ENCODE results near the gene TSR3. TPM values are rescaled to one million over a fixed set of nuclear protein-coding genes. Genes with fewer than 3 reads are reported as not detected.

TSR3 gene
- polyA plus RNA-seq, 4 donors = 36.0 to 59.7 (median 38.8) TPM

DNA sequence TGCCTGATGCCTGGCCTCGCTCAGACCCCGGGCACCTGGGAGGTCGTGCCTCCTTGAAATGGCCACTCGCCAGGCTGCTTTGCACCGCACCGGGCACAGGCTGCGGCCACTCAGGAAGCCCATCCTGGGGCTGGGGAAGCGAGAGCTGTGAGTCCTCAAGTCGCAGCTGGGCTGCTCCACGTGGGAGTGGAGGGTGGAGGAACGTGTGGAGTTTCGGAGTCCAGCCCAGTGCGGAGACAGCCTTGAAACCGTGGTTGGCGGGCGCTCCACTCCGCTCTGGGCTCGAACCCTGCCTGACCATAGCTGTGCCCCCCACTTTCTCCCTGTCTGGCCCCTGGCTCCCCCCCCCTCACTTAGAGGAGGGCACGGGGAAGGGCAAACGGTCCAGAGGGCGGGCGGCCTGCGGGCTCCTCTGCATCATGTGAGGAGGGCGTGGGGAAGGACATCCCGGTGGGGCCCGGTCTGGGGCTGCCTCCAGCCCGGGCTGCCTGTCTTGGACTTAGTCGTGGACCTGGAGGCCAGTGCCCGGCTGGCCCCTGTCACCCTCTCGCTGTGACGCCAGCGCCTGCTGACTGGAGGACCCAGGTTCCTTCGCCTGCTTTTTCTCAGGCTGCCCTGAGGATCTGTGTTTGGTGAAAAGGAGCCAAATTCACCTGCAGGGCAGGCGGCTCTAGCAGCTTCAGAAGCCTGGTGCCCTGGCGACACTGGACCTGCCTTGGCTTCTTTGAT is 39.8 kb downstream of the TSR3 start:
- DNase-seq (ENCODE audit: low read depth in 4 of 4, low spot score in 3 of 4) = no peak

DNA sequence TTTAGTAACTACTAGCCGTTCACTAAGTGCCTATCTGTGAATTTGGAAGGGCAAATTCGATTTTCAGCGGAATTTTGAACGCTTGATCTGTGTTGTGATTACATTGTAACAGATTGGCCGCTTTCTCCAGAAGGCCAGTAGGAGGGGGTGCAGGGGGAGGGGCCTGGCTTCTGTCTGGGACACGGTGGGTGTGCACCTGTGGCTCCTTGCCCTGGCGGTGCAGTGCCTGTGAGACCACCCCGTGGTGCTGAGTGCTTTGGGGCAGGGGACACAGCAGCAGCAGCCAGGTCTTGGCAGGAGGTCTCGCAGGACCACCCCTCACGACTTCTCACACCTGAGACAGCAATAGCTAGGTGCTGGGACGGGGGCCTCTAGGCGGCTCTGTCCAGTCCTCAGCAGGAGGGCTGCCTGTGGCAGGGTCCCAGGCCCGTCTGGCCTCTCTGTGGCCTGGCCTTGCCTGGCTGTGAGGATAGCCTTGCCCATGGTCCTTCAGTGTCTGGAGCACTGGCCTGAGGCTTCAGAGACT is 40.4 kb downstream of the TSR3 start:
- no peak for DNase-seq (ENCODE audit: low read depth in 4 of 4, low spot score in 3 of 4)

DNA sequence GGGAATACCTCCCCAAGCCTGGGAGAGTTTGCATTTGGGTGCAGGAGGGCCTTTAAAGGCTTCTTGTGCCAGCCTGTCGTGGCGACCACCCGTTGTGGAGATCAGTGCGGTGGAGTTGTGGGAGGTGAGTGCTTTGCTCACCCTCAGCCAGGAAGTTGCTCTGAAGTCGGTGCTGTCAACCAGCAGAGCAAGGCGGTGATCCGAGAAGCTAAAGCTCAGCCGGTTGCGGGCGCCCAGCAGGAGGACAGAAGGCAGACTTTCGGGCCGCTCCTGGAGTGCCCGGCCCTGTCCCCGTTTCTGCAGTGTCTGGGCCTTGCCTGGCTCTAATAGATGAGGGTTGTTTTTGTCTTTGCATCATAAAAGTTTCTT is 40.9 kb downstream of the TSR3 start:
- DNase-seq (ENCODE audit: low read depth in 4 of 4, low spot score in 3 of 4) = no peak

DNA sequence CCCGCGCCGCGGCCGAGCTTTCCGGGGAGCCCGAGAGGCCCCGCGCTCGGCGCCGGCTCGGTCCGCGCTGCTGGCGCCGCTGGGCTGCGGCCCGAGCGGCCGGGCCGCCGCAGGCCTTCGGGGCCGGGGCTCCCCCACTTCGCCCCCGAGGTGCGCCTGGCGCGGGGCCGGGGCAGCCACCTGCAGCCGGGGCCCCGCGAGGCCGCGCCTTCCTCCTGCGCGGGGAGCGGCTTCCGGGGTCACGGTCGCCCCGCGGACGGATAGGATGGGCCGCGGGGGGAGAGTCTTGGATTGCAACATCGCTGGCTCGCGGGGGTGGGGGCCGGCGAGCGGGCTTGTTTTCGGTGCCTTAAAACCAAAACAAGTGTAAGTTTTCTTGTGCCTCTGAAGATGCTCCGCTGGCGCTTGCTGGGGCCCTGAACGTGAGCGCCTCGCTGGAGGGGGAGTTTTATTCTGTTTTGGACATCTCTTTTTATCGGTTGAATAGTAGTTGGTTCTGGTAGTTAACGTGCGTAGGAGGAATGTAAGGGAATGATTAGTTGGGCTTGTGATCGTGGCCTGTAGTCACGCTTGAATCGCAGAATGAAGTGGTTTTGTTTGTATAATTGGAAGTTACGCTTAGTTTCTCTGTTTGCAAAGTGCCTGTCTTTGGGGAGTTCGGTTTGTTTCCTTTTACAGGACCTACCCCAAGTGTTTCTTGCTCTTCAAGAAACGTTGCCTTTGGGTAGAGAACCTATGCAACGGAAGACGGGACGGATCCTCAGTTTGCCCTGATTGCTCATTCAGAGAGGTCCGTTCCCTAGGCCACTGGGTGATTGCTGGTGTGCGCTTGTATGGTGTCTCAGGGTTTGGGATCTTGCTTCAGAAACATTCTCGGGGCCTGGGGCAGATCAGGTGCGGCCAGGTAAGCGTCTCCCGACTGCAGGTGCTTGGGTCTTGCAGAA is 41.5 kb downstream of the TSR3 start:
- DNase-seq (ENCODE audit: low read depth in 4 of 4, low spot score in 3 of 4) = no peak

DNA sequence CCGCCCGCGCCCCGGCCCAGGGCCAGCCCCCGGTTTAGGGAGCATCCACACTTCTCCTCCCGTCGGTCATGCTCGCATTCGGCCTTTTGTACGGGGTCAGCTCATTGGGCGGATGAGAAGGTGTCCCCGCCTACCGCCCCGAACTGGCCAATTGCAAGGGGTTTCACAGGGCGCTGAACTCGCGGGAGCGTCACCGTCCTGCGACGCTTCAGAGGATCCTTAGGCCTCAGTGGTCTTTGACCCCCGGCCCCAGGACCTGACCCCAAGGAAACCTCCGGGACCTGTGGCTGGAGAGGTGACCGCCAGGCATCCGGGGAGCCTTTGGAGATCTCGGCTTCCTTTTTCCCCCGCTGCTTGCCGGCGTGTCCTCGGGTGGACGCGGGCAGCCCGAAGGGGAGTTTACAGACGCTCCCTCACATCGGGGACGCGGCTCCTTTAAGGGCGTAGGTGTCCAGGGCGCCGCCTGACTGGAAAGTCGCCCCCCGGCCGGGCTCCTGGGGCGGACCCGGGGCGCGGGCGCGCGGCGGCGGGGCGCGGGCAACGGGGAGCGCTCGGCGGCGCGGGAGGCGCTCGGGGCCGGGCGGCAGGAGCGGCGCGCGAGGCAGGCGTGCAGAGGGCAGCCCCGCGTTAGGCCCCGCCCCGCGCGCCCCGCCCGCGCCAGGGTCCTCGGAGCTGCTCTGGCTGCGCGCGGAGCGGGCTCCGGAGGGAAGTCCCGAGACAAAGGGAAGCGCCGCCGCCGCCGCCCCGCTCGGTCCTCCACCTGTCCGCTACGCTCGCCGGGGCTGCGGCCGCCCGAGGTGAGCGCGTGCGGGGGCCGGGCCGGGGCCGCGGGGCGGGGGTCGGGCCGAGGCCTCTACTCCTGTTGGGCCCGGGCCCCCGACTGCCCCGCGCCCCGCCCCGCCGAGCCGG is 42.4 kb downstream of the TSR3 start, which contains the start of gene UBE2I:
Gene UBE2I (plus strand): TSS at position 660 of the 909 bp plus-strand sequence. CDS start 4,395 bp downstream, outside the sequence.
- DNase-seq (ENCODE audit: low read depth in 4 of 4, low spot score in 3 of 4) = peak; percentile 99

DNA sequence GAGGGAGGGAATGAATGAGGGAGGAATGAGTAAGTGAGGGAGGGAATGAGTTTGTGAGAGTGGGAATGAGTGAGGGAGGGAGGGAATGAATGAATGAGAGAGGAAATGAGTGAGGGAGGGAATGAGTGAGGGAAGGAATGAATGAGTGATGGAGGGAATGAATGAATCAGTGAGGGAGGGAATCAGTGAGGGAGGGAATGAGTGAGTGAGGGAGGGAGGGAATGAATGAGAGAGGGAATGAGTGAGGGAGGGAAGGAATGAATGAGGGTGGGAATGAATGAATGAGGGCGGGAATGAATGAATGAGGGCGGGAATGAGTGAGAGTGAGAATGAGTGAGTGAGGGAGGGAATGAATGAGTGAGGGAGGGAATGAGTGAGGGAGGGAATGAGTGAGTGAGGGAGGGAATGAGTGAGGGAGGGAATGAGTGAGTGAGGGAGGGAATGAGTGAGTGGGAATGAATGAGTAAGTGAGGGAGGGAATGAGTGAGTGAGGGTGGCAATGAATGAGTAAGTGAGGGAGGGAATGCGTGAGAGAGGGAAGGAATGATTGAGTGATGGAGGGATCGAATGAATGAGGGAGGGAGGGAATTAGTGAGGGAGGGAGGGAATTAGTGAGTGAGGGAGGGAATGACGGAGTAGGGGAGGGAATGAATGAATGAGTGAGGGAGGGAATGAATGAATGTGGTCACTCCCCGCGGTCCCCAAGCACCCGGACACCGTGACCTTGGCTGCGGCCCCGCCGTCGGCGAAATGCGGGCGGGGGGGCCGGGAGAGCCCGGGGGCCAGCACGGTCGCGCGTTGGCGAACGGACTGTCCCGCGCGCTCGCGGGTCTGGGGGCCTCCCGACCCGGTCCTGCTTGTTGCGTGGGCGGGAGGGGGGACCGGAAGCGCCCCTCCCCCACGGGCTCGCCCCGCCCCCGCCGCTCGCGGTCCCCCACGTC is 43.4 kb downstream of the TSR3 start:
- no peak for DNase-seq (ENCODE audit: low read depth in 4 of 4, low spot score in 3 of 4)

DNA sequence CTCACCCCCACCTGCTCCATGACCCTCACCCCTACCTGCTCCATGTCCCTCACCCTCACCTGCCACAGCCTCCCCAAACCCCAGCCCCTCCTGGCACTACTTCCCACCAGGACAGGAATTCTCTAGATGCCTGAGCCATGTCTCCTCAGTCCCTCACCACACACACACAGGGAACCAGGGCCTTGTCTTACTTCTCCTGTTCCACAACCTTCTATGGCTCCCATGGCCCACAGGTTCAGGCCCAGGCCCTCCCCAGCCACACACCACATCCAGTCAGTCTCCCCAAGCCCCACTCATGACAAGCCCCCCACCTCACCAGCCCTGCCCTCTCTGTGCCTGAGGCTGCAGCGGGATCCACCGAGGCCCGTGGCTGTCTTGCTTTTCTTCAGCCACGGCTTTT is 45.3 kb downstream of the TSR3 start:
- no peak for DNase-seq (ENCODE audit: low read depth in 4 of 4, low spot score in 3 of 4)

DNA sequence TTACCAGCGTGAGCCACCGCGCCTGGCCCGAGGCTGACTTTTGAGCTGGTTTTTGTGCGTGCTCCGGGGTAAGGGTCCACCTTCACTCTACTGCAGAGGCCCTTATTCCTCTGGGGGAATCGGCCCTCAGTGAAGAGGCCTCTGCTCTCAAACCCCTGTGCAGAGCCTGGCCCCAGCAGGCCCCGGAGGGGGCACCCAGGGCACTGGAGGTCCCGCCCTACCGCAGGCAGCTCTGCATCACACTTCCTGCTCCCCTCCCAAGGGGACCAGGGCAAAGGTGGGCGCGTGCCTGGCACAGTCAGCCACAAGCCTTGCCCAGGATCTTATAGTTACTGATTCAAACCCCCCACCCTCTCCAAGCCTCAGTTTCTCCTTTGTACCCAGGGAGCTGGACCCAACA is 45.9 kb downstream of the TSR3 start:
- no peak for DNase-seq (ENCODE audit: low read depth in 4 of 4, low spot score in 3 of 4)

DNA sequence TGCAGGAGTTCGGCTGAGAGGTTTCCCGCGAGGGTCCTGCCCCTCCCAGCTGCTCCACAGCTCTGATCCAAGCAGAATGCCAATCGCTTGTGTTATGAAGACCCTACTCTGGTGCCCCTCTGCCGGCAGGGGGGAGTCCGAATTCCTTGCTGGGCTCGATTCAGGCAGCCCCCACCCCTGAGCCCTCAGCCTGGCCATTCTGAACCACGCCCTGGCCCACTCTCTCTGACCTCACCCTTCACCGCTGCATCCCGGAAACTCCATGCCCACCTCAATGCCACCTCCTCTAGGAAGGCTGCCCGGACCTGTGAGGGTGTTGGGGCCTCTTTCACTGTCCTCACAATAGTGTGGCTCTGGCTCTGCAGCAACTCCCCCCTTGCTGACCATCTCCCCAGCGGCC is 50.1 kb downstream of the TSR3 start:
- DNase-seq (ENCODE audit: low read depth in 4 of 4, low spot score in 3 of 4) = no peak

DNA sequence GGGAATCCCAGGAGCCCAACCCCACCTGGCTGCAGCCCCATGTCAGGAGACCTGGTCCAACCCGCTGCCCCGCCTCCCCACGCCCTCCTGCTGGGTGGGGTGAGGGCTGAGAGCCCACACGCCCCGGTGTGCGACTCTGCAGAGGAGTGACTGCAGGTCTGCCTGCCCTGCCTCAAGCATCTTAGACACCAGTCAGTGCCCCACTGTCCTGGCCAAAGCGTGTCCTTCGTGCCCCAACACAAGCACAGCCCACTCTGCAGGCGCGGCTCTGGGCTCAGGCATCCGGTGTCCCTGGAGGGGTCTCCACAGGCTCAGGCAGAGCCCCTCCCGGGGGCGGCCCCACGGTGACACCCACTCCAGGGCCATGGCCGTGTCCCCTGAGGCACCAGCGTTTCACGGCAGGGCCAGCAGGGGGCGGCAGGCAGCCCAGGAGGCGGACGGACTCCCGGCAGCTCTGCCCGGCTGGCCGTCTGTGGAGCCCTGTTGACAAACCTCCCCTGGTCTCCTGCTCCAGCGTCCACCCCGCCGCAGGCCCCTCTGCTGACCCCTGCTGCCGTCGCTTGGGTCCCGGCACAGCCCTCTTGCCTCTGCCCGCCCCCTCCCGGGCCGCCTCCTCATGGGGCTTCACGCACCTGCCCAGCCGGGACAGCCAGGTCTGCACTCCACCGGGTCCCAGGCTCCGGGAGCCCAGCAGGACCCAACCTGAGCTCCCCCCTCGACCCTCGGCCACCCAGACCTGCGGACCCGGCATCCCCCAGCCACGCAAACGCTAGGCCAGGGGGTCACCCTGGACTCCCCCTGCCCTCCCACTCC is 50.8 kb downstream of the TSR3 start:
- DNase-seq (ENCODE audit: low read depth in 4 of 4, low spot score in 3 of 4) = no peak

DNA sequence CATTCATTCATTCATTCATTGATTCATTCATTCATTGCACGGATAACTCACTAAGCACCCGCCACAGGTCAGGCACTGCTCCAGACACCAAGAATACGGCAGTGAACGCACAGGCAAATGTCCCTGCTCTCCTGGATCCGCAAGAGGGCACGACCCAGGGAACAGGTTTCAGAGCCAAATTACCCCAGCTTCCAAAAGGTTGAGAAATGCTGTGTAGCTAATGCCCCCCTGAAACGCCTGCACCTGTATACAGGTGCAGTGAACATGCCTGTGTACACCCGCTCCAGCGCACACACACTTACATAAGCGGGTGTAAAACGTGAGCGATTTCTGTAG is 51.8 kb downstream of the TSR3 start:
- DNase-seq (ENCODE audit: low read depth in 4 of 4, low spot score in 3 of 4) = no peak

Other genes with a start within 250 kb of the TSR3 start
- gene CACNA1H, start 198.8 kb downstream of the TSR3 start, polyA plus RNA-seq (ENCODE audit: insufficient read length in 4 of 4) = 10 to 100 TPM in 3 of 4 donors, 1 to 10 TPM in 1; 6.2 to 22.5 (median 17.5) TPM
- 1 to 10 TPM in 1 of 4 donors, under 1 TPM in 3; 0.30 to 1.1 (median 0.50) TPM for gene TPSG1, start 126.6 kb downstream of the TSR3 start, polyA plus RNA-seq (ENCODE audit: insufficient read length in 4 of 4)
- under 1 TPM in 1 of 4 donors, not detected in 3; 0.12 TPM for gene TPSB2, start 121.7 kb downstream of the TSR3 start, polyA plus RNA-seq (ENCODE audit: insufficient read length in 4 of 4)
- gene TPSAB1, start 111.2 kb downstream of the TSR3 start, polyA plus RNA-seq (ENCODE audit: insufficient read length in 4 of 4) = under 1 TPM in 3 of 4 donors, not detected in 1; 0.16 to 0.48 (median 0.42) TPM
- not detected for gene TPSD1, start 95.8 kb downstream of the TSR3 start, polyA plus RNA-seq (ENCODE audit: insufficient read length in 4 of 4)
- 100 to 1,000 TPM; 164 to 183 (median 167) TPM for gene UBE2I, start 42.2 kb downstream of the TSR3 start, polyA plus RNA-seq (ENCODE audit: insufficient read length in 4 of 4)
- 1 to 10 TPM in 3 of 4 donors, under 1 TPM in 1; 0.91 to 8.0 (median 4.6) TPM for gene BAIAP3, start 18.2 kb downstream of the TSR3 start, polyA plus RNA-seq (ENCODE audit: insufficient read length in 4 of 4)
- gene GNPTG, start 53 bp upstream of the TSR3 start, polyA plus RNA-seq (ENCODE audit: insufficient read length in 4 of 4) = 10 to 100 TPM; 54.1 to 76.1 (median 56.8) TPM
- 10 to 100 TPM; 10.2 to 29.3 (median 16.3) TPM for gene UNKL, start 62.8 kb upstream of the TSR3 start, polyA plus RNA-seq (ENCODE audit: insufficient read length in 4 of 4)
- gene UQCC4, start 68.9 kb upstream of the TSR3 start, polyA plus RNA-seq (ENCODE audit: insufficient read length in 4 of 4) = 10 to 100 TPM; 10.5 to 14.2 (median 11.5) TPM
- gene PERCC1, start 79.2 kb upstream of the TSR3 start, polyA plus RNA-seq (ENCODE audit: insufficient read length in 4 of 4) = under 1 TPM in 1 of 4 donors, not detected in 3; 0.25 TPM
- 1 to 10 TPM; 1.4 to 4.1 (median 2.0) TPM for gene CCDC154, start 92.7 kb upstream of the TSR3 start, polyA plus RNA-seq (ENCODE audit: insufficient read length in 4 of 4)
- gene CLCN7, start 123.2 kb upstream of the TSR3 start, polyA plus RNA-seq (ENCODE audit: insufficient read length in 4 of 4) = 10 to 100 TPM; 38.3 to 68.6 (median 47.1) TPM
- gene PTX4, start 137.1 kb upstream of the TSR3 start, polyA plus RNA-seq (ENCODE audit: insufficient read length in 4 of 4) = under 1 TPM in 1 of 4 donors, not detected in 3; 0.11 TPM
- 10 to 100 TPM; 23.3 to 51.8 (median 29.3) TPM for gene TELO2, start 141.5 kb upstream of the TSR3 start, polyA plus RNA-seq (ENCODE audit: insufficient read length in 4 of 4)
- gene TMEM204, start 181.8 kb upstream of the TSR3 start, polyA plus RNA-seq (ENCODE audit: insufficient read length in 4 of 4) = 10 to 100 TPM; 14.7 to 22.7 (median 19.2) TPM

Measured in left renal pelvis (tissue), 4 donors.